Measurements from ENCODE around the gene SYNPO2. TPM values are rescaled to one million over a fixed set of nuclear protein-coding genes. Genes with fewer than 3 reads are reported as not detected.

SYNPO2 gene
- total and polyA plus RNA-seq, 8 donors = 2.8 to 30.7 (median 4.6) TPM

DNA sequence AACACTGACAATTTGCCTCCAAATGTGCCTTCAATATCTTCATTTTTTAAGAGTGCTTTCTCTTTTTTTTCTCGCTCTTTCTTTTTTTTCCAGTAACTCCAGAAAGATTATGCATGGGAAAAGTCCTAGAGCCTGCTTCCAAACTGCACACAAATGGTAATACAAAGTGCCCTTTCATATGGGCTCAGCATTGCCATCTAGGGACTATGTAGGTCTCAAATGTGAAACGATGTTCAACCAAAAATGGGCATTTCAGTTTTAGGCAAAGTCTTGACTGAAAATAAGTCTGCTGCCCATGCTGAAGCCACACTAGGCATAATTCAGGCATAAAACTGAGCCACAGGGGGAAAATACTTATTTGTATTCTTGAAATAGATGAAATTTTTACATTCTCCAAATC is 65.6 kb downstream of the SYNPO2 start:
- H3K9me3 ChIP-seq = no peaks in the 10 kb centered on the region
- no peak overlapping the region for H3K4me3 ChIP-seq
- no peak overlapping the region for H3K27ac ChIP-seq
- no peaks in the 10 kb centered on the region for H3K36me3 ChIP-seq
- no peaks in the 10 kb centered on the region for H3K27me3 ChIP-seq
- ATAC-seq (no peak), DNase-seq (no peak)
- intact Hi-C loops (cut with DNase I) = no loop called here
- peaks cover 0 to 9% of the 10 kb centered on the region in 2 donors for H3K4me1 ChIP-seq
- TF ChIP-seq, protein P1, sequence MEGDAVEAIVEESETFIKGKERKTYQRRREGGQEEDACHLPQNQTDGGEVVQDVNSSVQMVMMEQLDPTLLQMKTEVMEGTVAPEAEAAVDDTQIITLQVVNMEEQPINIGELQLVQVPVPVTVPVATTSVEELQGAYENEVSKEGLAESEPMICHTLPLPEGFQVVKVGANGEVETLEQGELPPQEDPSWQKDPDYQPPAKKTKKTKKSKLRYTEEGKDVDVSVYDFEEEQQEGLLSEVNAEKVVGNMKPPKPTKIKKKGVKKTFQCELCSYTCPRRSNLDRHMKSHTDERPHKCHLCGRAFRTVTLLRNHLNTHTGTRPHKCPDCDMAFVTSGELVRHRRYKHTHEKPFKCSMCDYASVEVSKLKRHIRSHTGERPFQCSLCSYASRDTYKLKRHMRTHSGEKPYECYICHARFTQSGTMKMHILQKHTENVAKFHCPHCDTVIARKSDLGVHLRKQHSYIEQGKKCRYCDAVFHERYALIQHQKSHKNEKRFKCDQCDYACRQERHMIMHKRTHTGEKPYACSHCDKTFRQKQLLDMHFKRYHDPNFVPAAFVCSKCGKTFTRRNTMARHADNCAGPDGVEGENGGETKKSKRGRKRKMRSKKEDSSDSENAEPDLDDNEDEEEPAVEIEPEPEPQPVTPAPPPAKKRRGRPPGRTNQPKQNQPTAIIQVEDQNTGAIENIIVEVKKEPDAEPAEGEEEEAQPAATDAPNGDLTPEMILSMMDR (IDR thresholded peaks at IDR 0.05) = no peak

DNA sequence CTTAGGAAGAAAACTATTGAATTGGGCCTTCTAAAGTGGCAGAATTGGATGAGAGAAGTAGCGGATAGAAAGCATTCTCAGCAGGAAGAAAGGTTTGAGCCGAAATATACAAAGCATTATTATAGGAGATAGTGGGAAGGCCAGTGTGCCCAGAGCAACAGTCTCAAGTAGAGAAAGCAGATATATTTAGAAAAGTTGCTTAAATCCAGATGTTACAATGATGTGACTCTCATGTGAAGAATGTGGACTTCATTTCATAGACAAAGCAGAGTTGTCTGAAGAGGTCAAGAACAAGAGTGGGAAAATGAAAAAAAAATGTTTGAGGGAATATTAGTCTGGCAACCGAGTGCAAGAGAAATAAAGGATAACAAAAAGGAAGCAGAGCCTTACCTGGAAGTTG is 66.9 kb downstream of the SYNPO2 start:
- TF ChIP-seq, protein P1 (IDR thresholded peaks at IDR 0.05) = no peak

DNA sequence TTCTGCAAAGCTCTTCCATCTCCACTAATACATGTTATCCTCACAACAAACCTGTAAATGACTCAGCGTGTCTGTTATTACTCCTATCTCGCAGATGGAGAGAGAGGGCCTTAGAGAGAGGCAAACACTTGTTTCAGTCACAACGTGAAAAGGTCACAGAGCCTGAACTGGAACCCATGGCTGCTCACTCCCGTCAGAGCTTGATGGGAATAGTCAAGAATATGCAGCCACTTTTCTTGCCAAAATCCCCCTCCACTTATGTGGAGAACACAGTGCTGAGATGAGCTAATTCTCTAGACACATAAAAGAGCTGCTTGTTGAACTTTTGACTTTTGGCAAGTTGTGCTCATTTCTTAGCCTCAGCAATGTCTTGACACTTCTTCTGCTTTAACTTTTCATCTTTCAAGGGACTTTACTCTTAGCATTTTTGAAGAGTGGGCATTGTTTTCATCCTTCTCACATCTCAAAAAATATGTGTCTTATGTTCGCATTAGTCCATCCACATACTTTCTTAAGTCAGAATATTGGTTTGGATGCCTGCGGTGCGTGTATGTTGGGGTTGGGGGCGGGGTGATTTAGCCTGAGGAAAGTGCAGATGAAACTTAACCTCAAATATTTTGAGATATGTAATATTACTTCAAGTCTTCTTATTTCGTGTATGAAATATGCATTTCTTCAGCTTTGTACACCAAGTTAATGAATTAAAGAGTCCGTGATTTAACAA is 69.2 kb downstream of the SYNPO2 start:
- H3K4me3 ChIP-seq = no peak overlapping the region
- ATAC-seq = peak; percentile 19
- peaks cover 0 to 9% of the 10 kb centered on the region in 2 donors for H3K4me1 ChIP-seq
- no peaks in the 10 kb centered on the region for H3K36me3 ChIP-seq
- intact Hi-C loops (cut with DNase I) = no loop called here
- H3K27ac ChIP-seq = no peak overlapping the region
- no peak for DNase-seq
- no peaks in the 10 kb centered on the region for H3K9me3 ChIP-seq
- H3K27me3 ChIP-seq = no peaks in the 10 kb centered on the region
- TF ChIP-seq, protein P1 (IDR thresholded peaks at IDR 0.05) = no peak

More for the DNA sequence above, 66.9 kb downstream of the SYNPO2 start:
- no peaks in the 10 kb centered on the region for H3K9me3 ChIP-seq
- intact Hi-C loops (cut with DNase I) = no loop called here
- peaks cover 0 to 9% of the 10 kb centered on the region in 2 donors for H3K4me1 ChIP-seq
- DNase-seq (no peak), ATAC-seq (no peak)
- no peak overlapping the region for H3K27ac ChIP-seq
- H3K27me3 ChIP-seq = no peaks in the 10 kb centered on the region
- H3K4me3 ChIP-seq = no peak overlapping the region
- no peaks in the 10 kb centered on the region for H3K36me3 ChIP-seq

- Histone ChIP-seq H3K4me1 (peaks cover 2 to 5% of the 10 kb centered on the region in 2 donors), H3K27ac (no peak overlapping the region), H3K27me3 (no peaks in the 10 kb centered on the region), H3K4me3 (no peak overlapping the region), H3K9me3 (no peaks in the 10 kb centered on the region), H3K36me3 (no peaks in the 10 kb centered on the region)
- TF ChIP-seq, protein P1 (IDR thresholded peaks at IDR 0.05) = no peak
- no peak for DNase-seq
- ATAC-seq = no peak
- intact Hi-C loops (cut with DNase I) = no loop called here
These were observed 73.9 kb downstream of the SYNPO2 start for GRCh38 chr4:118962540-118962939.

- H3K36me3 ChIP-seq = no peaks in the 10 kb centered on the region
- TF ChIP-seq, protein P1 (IDR thresholded peaks at IDR 0.05) = no peak
- H3K4me1 ChIP-seq = peaks cover 11 to 18% of the 10 kb centered on the region in 2 donors
- no peak overlapping the region for H3K4me3 ChIP-seq
- ATAC-seq (peak; percentile 8), DNase-seq (peak in 1 of 4 donors; percentile 74)
- H3K9me3 ChIP-seq = no peaks in the 10 kb centered on the region
- H3K27me3 ChIP-seq = no peaks in the 10 kb centered on the region
- no peak overlapping the region for H3K27ac ChIP-seq
- intact Hi-C loops (cut with DNase I) = no loop called here
These were observed 76.3 kb downstream of the SYNPO2 start for GRCh38 chr4:118964891-118965411.

All from left lung (tissue), 10 donors.